ENCODE data around the gene ZDHHC7.

ZDHHC7 gene

DNA sequence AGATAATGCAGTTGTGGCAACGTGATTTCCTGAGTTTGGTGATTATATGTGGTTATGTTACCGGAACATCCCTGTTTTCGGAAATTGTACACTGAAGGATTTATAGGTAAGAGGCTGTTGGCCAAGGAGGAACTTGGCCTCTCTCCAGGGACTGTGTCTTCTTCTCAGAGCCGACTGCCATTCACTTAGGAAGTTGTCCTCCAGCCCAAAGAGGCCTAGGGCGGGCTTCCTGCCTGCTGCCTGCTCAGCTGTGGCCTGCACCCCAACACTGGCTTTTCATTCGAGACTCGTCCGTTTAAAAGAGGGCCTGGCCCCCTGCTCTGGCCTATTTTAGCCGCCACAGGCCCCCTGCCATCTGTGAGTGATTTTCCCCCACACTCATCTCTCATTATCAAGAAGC is 64.3 kb downstream of the ZDHHC7 start:
- ATAC-seq: no peak
- TF ChIP-seq RARB (CRISPR knock-in tag; IDR thresholded peaks at IDR 0.05): no peak
- no peak for TF ChIP-seq ZC3H10 (CRISPR knock-in tag; IDR thresholded peaks at IDR 0.05)
- TF ChIP-seq ZNF565 (CRISPR knock-in tag; conservative IDR thresholded peaks at IDR 0.05; ENCODE audit: low read depth): no peak
- TF ChIP-seq PPARA (CRISPR knock-in tag; IDR thresholded peaks at IDR 0.05; ENCODE audit: borderline replicate concordance): no peak
- no peak for TF ChIP-seq GLIS3 (CRISPR knock-in tag; IDR thresholded peaks at IDR 0.05)

GRCh38 chr16:84943620-84944019 is 67.7 kb downstream of the ZDHHC7 start:
- no peak for ATAC-seq
- TF ChIP-seq ZNF70 (CRISPR knock-in tag; IDR thresholded peaks at IDR 0.05) (no peak), TOX (CRISPR knock-in tag; IDR thresholded peaks at IDR 0.05; ENCODE audit: borderline replicate concordance) (no peak), TCF4 (CRISPR knock-in tag; IDR thresholded peaks at IDR 0.05; ENCODE audit: borderline replicate concordance) (no peak), POU6F1 (CRISPR knock-in tag; IDR thresholded peaks at IDR 0.05; ENCODE audit: borderline replicate concordance, low read depth) (no peak), OSR1 (CRISPR knock-in tag; IDR thresholded peaks at IDR 0.05) (no peak), PPARA (CRISPR knock-in tag; IDR thresholded peaks at IDR 0.05; ENCODE audit: borderline replicate concordance) (no peak), ZFP30 (CRISPR knock-in tag; IDR thresholded peaks at IDR 0.05) (no peak), BACH2 (CRISPR knock-in tag; IDR thresholded peaks at IDR 0.05; ENCODE audit: borderline replicate concordance) (no peak), CSDC2 (CRISPR knock-in tag; IDR thresholded peaks at IDR 0.05) (no peak)
- TF ChIP-seq, protein P1, sequence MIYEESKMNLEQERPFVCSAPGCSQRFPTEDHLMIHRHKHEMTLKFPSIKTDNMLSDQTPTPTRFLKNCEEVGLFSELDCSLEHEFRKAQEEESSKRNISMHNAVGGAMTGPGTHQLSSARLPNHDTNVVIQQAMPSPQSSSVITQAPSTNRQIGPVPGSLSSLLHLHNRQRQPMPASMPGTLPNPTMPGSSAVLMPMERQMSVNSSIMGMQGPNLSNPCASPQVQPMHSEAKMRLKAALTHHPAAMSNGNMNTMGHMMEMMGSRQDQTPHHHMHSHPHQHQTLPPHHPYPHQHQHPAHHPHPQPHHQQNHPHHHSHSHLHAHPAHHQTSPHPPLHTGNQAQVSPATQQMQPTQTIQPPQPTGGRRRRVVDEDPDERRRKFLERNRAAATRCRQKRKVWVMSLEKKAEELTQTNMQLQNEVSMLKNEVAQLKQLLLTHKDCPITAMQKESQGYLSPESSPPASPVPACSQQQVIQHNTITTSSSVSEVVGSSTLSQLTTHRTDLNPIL (CRISPR knock-in tag; IDR thresholded peaks at IDR 0.05; ENCODE audit: low read depth): no peak

DNA sequence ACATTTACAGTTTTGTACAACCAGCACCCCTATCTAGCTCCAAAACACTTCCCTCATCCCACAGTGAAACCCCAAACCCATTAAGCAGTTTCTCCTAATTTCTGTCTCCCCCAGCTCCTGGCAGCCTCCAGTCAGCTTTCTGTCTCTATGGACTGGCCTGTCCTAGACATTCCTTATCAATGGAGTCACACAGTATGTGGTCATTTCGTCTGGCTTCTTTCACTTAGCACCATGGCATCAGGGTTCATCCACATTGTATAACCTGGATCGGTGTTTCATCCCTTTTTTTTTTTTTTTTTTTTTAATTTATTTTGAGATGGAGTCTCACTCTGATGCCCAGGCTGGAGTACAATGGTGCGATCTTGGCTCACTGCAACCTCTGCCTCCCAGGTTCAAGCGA is 68.5 kb downstream of the ZDHHC7 start:
- no peak for ATAC-seq
- TF ChIP-seq OSR1 (CRISPR knock-in tag; IDR thresholded peaks at IDR 0.05): no peak
- no peak for TF ChIP-seq RARB (CRISPR knock-in tag; IDR thresholded peaks at IDR 0.05)
- no peak for TF ChIP-seq TCF4 (CRISPR knock-in tag; IDR thresholded peaks at IDR 0.05; ENCODE audit: borderline replicate concordance)
- no peak for TF ChIP-seq ESRRG (CRISPR knock-in tag; IDR thresholded peaks at IDR 0.05)
- TF ChIP-seq ZNF565 (CRISPR knock-in tag; conservative IDR thresholded peaks at IDR 0.05; ENCODE audit: low read depth): no peak
- TF ChIP-seq PPARA (CRISPR knock-in tag; IDR thresholded peaks at IDR 0.05; ENCODE audit: borderline replicate concordance): no peak
- no peak for TF ChIP-seq ARNTL (CRISPR knock-in tag; IDR thresholded peaks at IDR 0.05; ENCODE audit: borderline replicate concordance, low read depth)
- no peak for TF ChIP-seq ZNF8 (CRISPR knock-in tag; IDR thresholded peaks at IDR 0.05)
- no peak for TF ChIP-seq POU6F1 (CRISPR knock-in tag; IDR thresholded peaks at IDR 0.05; ENCODE audit: borderline replicate concordance, low read depth)
- TF ChIP-seq, protein P2, sequence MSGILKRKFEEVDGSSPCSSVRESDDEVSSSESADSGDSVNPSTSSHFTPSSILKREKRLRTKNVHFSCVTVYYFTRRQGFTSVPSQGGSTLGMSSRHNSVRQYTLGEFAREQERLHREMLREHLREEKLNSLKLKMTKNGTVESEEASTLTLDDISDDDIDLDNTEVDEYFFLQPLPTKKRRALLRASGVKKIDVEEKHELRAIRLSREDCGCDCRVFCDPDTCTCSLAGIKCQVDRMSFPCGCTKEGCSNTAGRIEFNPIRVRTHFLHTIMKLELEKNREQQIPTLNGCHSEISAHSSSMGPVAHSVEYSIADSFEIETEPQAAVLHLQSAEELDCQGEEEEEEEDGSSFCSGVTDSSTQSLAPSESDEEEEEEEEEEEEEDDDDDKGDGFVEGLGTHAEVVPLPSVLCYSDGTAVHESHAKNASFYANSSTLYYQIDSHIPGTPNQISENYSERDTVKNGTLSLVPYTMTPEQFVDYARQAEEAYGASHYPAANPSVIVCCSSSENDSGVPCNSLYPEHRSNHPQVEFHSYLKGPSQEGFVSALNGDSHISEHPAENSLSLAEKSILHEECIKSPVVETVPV (CRISPR knock-in tag; IDR thresholded peaks at IDR 0.05): no peak
- no peak for TF ChIP-seq ZC3H10 (CRISPR knock-in tag; IDR thresholded peaks at IDR 0.05)
- no peak for TF ChIP-seq GLIS3 (CRISPR knock-in tag; IDR thresholded peaks at IDR 0.05)
- no peak for TF ChIP-seq ZFP3 (CRISPR knock-in tag; IDR thresholded peaks at IDR 0.05)
- no peak for TF ChIP-seq CSDC2 (CRISPR knock-in tag; IDR thresholded peaks at IDR 0.05)
- TF ChIP-seq, protein P3, sequence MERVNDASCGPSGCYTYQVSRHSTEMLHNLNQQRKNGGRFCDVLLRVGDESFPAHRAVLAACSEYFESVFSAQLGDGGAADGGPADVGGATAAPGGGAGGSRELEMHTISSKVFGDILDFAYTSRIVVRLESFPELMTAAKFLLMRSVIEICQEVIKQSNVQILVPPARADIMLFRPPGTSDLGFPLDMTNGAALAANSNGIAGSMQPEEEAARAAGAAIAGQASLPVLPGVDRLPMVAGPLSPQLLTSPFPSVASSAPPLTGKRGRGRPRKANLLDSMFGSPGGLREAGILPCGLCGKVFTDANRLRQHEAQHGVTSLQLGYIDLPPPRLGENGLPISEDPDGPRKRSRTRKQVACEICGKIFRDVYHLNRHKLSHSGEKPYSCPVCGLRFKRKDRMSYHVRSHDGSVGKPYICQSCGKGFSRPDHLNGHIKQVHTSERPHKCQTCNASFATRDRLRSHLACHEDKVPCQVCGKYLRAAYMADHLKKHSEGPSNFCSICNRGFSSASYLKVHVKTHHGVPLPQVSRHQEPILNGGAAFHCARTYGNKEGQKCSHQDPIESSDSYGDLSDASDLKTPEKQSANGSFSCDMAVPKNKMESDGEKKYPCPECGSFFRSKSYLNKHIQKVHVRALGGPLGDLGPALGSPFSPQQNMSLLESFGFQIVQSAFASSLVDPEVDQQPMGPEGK (CRISPR knock-in tag; IDR thresholded peaks at IDR 0.05; ENCODE audit: borderline replicate concordance): no peak
- TF ChIP-seq TOX (CRISPR knock-in tag; IDR thresholded peaks at IDR 0.05; ENCODE audit: borderline replicate concordance): no peak
- no peak for TF ChIP-seq BACH2 (CRISPR knock-in tag; IDR thresholded peaks at IDR 0.05; ENCODE audit: borderline replicate concordance)

GRCh38 chr16:84941921-84942320 is 69.4 kb downstream of the ZDHHC7 start:
- TF ChIP-seq, protein P3 (CRISPR knock-in tag; IDR thresholded peaks at IDR 0.05; ENCODE audit: borderline replicate concordance): no peak
- TF ChIP-seq, protein P2 (CRISPR knock-in tag; IDR thresholded peaks at IDR 0.05): no peak
- TF ChIP-seq, protein P1 (CRISPR knock-in tag; IDR thresholded peaks at IDR 0.05; ENCODE audit: low read depth): no peak
- no peak for TF ChIP-seq PPARA (CRISPR knock-in tag; IDR thresholded peaks at IDR 0.05; ENCODE audit: borderline replicate concordance)
- no peak for TF ChIP-seq TOX (CRISPR knock-in tag; IDR thresholded peaks at IDR 0.05; ENCODE audit: borderline replicate concordance)
- TF ChIP-seq CSDC2 (CRISPR knock-in tag; IDR thresholded peaks at IDR 0.05): no peak
- no peak for ATAC-seq
